ENCODE data around the gene DCAF8. TPM values are rescaled to one million over a fixed set of nuclear protein-coding genes. Genes with fewer than 3 reads are reported as not detected.

Gene DCAF8
- total and polyA plus RNA-seq, 8 donors: 51.1 to 122 (median 86.0) TPM

DNA sequence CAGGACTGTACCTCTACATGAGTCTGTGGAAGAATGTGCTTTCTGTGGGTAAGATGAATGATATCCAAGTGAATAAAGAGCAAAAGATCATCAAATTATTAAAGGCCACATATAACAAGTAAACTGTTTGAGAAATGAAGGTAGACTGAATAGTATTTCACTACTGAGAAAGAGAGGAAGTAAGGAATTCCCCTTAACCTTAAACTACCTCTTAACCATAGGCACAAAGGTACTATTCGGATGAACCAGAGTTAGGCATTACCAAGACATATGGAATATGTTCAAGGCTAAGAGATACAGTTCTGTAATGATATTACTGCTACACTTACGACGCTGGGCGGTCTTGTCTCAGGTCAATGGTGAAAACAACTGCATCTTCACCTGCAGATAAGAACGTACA lies 25.5 kb downstream of the DCAF8 start:
- intact Hi-C loops (cut with DNase I): no loop called here
- ATAC-seq (no peak), FAIRE-seq (no peak)

DNA sequence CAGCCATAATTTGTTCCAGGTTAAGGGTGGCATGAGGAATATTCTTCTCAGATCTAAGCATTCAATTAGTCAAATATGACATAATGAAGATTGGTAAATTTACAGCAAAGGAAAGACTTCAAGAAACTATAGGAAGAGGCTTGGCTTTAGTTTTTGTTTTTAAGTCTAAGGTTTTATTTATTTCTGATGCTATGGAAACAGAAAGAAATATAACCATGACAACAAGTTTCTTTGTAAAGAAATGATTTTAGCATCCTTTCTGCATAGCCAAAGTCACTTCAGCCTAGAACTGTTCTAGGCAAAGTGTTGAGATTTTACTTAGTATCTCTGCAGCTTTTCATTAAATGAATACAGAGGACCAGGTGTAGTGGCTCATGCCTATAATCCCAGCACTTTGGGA lies 29.4 kb downstream of the DCAF8 start:
- Histone ChIP-seq H3K36me3 (peaks cover 4 to 77% (median 30%) of the 10 kb centered on the region in 3 donors), H3K4me1 (no peaks in the 10 kb centered on the region), H3K9me3 (no peaks in the 10 kb centered on the region), H3K4me3 (no peak overlapping the region), H3K27ac (no peak overlapping the region), H3K27me3 (no peaks in the 10 kb centered on the region)
- TF ChIP-seq, protein P1, sequence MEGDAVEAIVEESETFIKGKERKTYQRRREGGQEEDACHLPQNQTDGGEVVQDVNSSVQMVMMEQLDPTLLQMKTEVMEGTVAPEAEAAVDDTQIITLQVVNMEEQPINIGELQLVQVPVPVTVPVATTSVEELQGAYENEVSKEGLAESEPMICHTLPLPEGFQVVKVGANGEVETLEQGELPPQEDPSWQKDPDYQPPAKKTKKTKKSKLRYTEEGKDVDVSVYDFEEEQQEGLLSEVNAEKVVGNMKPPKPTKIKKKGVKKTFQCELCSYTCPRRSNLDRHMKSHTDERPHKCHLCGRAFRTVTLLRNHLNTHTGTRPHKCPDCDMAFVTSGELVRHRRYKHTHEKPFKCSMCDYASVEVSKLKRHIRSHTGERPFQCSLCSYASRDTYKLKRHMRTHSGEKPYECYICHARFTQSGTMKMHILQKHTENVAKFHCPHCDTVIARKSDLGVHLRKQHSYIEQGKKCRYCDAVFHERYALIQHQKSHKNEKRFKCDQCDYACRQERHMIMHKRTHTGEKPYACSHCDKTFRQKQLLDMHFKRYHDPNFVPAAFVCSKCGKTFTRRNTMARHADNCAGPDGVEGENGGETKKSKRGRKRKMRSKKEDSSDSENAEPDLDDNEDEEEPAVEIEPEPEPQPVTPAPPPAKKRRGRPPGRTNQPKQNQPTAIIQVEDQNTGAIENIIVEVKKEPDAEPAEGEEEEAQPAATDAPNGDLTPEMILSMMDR (IDR thresholded peaks at IDR 0.05): no peak
- DNase-seq (no peak), FAIRE-seq (no peak), ATAC-seq (no peak)
- intact Hi-C loops (cut with DNase I): no loop called here

More for the DNA sequence above, 25.5 kb downstream of the DCAF8 start:
- Histone ChIP-seq H3K9me3 (no peaks in the 10 kb centered on the region), H3K36me3 (peaks cover 0 to 67% (median 17%) of the 10 kb centered on the region in 3 donors), H3K4me3 (no peak overlapping the region), H3K27me3 (no peaks in the 10 kb centered on the region), H3K4me1 (no peaks in the 10 kb centered on the region), H3K27ac (no peak overlapping the region)
- TF ChIP-seq, protein P1 (IDR thresholded peaks at IDR 0.05): no peak
- 85 to 88% methylated on average over 5 of the region's 5 CpGs for WGBS, 2 donors
- DNase-seq: no peak

DNA sequence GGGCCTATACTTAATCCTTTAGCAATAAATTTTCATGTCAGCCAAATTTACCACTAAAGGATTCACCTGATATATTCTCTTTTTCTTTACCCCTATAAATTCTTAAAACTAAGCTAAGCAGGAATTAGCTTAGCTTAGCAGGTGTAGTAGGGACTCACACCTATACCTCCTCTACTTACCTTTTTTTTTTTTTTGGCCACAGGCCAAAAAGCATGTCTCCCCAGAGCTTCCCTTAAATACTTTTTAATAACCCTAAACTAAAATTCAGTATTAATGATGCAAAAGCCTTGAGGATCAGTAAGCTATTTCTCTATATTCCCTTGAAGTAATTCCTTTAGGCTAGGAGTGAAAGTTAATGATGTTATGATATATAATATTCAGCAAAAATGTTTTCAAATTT lies 33.9 kb downstream of the DCAF8 start:
- Histone ChIP-seq H3K4me3 (no peak overlapping the region), H3K9me3 (no peaks in the 10 kb centered on the region), H3K36me3 (peaks cover 7 to 84% (median 37%) of the 10 kb centered on the region in 3 donors), H3K27ac (no peak overlapping the region), H3K4me1 (no peaks in the 10 kb centered on the region), H3K27me3 (no peaks in the 10 kb centered on the region)
- ATAC-seq (no peak), FAIRE-seq (no peak), DNase-seq (no peak)
- intact Hi-C loops (cut with DNase I): no loop called here
- TF ChIP-seq, protein P1 (IDR thresholded peaks at IDR 0.05): no peak

DNA sequence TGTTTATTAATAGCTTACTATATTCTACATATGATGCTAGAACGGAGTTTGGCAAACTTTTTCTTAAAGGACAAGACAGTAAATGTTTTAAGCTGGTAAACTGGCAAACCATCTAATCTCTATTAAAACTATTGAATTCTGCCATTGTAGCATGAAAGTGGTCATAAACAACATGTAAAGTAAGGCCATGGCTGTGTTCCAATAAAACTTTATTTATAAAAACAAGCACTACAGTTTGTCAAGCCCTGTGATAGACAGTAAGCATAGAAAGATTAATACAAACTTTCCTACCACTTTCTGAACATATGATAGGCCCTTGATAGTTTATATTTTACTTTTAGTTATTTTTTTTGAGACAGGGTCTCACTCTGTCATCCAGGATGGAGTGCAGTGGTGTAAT lies 34.8 kb downstream of the DCAF8 start:
- intact Hi-C loops (cut with DNase I): no loop called here
- Histone ChIP-seq H3K4me3 (no peak overlapping the region), H3K27ac (no peak overlapping the region), H3K27me3 (no peaks in the 10 kb centered on the region), H3K36me3 (peaks cover 7 to 87% (median 45%) of the 10 kb centered on the region in 3 donors), H3K9me3 (no peaks in the 10 kb centered on the region), H3K4me1 (no peaks in the 10 kb centered on the region)
- 97 to 98% methylated on average over 1 of the region's 1 CpG for WGBS, 2 donors
- no peak for FAIRE-seq
- DNase-seq: no peak
- ATAC-seq: no peak
- TF ChIP-seq, protein P1 (IDR thresholded peaks at IDR 0.05): no peak

DNA sequence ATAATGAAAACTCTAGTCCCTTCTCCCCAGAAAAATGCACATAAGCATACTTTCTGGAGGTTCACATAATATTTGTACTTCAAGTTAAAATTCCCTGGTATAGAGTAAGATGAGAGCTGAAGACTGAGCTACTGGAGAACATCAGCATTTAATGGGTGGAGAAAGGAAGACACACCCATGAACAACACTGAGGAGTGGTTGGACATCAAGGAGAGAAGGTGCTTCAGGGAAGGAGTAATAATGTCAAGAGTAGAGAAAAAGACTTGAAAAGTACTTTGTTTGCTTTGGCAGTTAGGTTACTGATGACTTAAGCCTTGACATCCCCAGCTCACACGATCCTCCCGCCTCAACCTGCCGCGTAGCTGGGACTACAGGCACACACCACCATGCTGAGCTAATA lies 35.3 kb downstream of the DCAF8 start:
- TF ChIP-seq, protein P1 (IDR thresholded peaks at IDR 0.05): no peak
- peaks cover 7 to 91% (median 50%) of the 10 kb centered on the region in 3 donors for H3K36me3 ChIP-seq
- intact Hi-C loops (cut with DNase I): no loop called here
- no peaks in the 10 kb centered on the region for H3K27me3 ChIP-seq
- no peaks in the 10 kb centered on the region for H3K4me1 ChIP-seq
- 83 to 86% methylated on average over 4 of the region's 4 CpGs for WGBS, 2 donors
- DNase-seq: no peak
- no peak overlapping the region for H3K27ac ChIP-seq
- no peak for ATAC-seq
- H3K9me3 ChIP-seq: no peaks in the 10 kb centered on the region
- H3K4me3 ChIP-seq: no peak overlapping the region
- FAIRE-seq: no peak

Data from pancreas (tissue), 10 donors.